Measurements from ENCODE around the gene PLD4. TPM values are rescaled to one million over a fixed set of nuclear protein-coding genes. Genes with fewer than 3 reads are reported as not detected.
A peak's percentile ranks its signal among the peaks of the same experiment; 100 is the strongest.

Gene PLD4
- total RNA-seq, 2 donors from 2014 or later: not detected

DNA sequence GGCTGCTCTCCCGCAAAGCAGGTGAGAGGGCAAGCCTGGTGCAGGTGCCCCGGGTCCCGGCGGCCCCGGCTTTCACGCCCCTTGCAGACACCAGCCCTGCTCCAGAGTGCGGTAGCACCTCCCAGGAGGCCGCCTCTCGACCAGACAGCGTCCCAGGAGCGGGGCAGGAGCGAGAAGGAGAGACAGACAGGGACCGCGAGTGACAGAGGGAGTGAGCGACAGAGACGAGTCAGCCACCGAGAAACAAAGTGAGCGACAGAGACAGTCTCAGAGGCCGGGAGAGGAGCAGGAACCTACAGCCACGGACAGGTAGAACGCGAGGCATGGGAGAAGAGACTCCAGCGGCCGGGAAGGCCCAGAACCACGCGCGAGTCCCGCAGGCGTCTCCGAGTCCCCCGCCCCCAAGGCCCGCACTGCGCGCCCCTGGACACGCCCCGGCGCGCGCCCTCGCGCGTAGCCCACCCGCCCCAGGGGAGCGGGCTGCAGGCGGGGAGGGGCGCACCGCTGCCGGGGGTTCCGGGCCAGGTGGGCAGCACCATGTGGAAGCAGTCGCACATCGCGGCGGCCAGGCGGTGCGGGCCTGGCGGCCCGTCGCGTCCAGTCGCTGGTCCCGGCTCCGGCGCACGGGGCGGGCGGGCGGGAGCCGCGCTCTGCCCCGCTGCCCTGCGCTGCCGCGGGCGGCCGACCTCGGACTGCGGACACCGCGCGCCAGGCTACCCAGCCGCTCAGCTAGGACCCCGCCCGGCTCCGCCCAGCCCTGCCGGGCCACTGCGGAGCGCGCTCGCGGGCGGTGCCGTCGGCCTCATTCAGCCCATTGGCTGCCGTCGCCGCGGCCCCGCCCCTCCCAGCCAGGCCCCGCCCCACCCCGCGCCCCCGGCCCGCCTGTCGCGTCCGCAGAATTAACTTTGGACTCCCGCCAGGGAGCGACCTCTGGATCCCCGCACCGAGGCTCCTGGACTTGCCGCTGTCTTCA lies 53.3 kb downstream of the PLD4 start, which contains the start of gene AHNAK2:
Gene AHNAK2, minus strand, starts transcription at position 694 of the 973 bp plus-strand sequence. Its CDS starts 137 bp downstream, at position 557.
- H3K27me3 Mint-ChIP-seq (ENCODE audit: insufficient read depth): peaks cover 55% of the 10 kb centered on the region
- no peaks in the 10 kb centered on the region for H3K9me3 ChIP-seq (ENCODE audit: control insufficient read depth, low read length)
- H3K36me3 Mint-ChIP-seq (ENCODE audit: low read depth): no peaks in the 10 kb centered on the region
- peak within 1 kb of the TSS; percentile 77 for H3K4me3 ChIP-seq (ENCODE audit: low read length)
- 3 to 5% methylated on average over 54 to 111 of the region's 111 CpGs for WGBS, 2 experiments (ENCODE audit: insufficient coverage in 1 of 2, insufficient read length in 1 of 2)
- no peaks in the 10 kb centered on the region for H3K36me3 ChIP-seq (ENCODE audit: control insufficient read depth, insufficient read depth, low read length)
- peak within 1 kb of the TSS; percentile 68 for H3K4me3 Mint-ChIP-seq
- H3K27ac ChIP-seq (ENCODE audit: low read depth, low read length): no peak within 1 kb of the TSS
- TF ChIP-seq, protein P1, sequence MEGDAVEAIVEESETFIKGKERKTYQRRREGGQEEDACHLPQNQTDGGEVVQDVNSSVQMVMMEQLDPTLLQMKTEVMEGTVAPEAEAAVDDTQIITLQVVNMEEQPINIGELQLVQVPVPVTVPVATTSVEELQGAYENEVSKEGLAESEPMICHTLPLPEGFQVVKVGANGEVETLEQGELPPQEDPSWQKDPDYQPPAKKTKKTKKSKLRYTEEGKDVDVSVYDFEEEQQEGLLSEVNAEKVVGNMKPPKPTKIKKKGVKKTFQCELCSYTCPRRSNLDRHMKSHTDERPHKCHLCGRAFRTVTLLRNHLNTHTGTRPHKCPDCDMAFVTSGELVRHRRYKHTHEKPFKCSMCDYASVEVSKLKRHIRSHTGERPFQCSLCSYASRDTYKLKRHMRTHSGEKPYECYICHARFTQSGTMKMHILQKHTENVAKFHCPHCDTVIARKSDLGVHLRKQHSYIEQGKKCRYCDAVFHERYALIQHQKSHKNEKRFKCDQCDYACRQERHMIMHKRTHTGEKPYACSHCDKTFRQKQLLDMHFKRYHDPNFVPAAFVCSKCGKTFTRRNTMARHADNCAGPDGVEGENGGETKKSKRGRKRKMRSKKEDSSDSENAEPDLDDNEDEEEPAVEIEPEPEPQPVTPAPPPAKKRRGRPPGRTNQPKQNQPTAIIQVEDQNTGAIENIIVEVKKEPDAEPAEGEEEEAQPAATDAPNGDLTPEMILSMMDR (conservative IDR thresholded peaks at IDR 0.05): no peak
- peaks cover 36% of the 10 kb centered on the region for H3K27me3 ChIP-seq (ENCODE audit: control insufficient read depth, insufficient read depth, low read length, poor library complexity, severe bottlenecking)
- H3K4me1 ChIP-seq (ENCODE audit: control insufficient read depth, insufficient read depth, low read length): no peaks in the 10 kb centered on the region
- H3K9ac ChIP-seq (ENCODE audit: extremely low read depth, low read length, poor library complexity, severe bottlenecking): no peak within 1 kb of the TSS
- no peak within 1 kb of the TSS for H3K27ac Mint-ChIP-seq
- no peaks in the 10 kb centered on the region for H3K9me3 Mint-ChIP-seq
- H3K4me1 Mint-ChIP-seq: peaks cover 3% of the 10 kb centered on the region
- peak; percentile 95 for DNase-seq

DNA sequence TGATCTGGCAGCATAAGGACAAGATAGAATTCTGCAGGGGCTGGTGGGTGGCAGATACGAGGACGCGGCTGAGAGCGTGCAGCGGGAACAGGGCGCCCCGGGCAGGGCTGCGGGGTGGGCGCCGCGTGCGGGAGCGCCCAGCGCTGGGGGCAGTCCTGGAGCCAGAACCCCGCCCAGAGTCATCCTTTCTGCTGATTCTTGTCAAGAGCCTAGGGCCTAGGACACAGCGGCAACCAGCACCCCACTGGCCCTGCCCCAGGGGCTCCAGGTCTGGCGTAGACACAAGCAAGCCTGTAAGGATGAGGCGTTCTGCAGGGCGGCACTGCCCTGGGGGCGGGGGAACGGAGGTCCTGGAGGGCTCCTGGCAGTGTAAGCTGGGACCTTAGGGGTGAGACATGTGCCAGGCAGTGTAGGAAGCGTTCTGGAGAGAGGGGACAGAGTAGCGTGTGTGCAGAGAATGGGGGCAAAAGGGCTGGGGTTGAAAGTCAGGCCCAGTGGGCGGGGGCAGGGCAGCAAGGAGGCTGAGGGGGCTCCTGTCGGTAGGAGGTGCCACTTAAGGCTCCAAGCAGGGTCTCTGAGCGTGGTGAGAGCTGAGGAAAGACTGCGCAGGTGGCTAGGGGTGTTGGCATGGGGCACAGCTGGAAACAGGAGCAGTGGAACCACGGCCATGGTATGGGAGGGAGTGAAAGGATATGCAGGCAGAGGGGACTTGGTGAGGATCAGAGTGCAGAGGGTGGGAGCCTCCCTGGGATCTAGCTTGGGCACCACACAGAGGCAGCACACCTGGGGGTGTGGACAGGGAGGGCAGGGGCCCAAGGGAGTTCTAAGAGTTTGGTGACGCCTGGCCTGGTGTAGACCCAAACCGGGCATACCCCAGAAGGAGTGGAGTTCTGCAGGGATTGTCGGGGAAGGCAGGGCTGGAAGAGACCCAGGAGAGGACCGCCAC lies 54.3 kb downstream of the PLD4 start:
- peak overlapping the region; percentile 69 for H3K4me3 ChIP-seq (ENCODE audit: low read length)
- H3K27ac ChIP-seq (ENCODE audit: low read depth, low read length): no peak overlapping the region
- no peak overlapping the region for H3K9ac ChIP-seq (ENCODE audit: extremely low read depth, low read length, poor library complexity, severe bottlenecking)

More for the DNA sequence above, 54.3 kb downstream of the PLD4 start:
- Mint-ChIP-seq H3K36me3 (ENCODE audit: low read depth) (no peaks in the 10 kb centered on the region), H3K27me3 (ENCODE audit: insufficient read depth) (peaks cover 55% of the 10 kb centered on the region), H3K9me3 (no peaks in the 10 kb centered on the region), H3K27ac (no peak overlapping the region), H3K4me1 (peaks cover 3% of the 10 kb centered on the region), H3K4me3 (peak overlapping the region; percentile 53)
- 41 to 44% methylated on average over 19 to 32 of the region's 32 CpGs for WGBS, 2 experiments (ENCODE audit: insufficient coverage in 1 of 2, insufficient read length in 1 of 2)
- H3K27me3 ChIP-seq (ENCODE audit: control insufficient read depth, insufficient read depth, low read length, poor library complexity, severe bottlenecking): peaks cover 36% of the 10 kb centered on the region
- DNase-seq: peak; percentile 66
- H3K9me3 ChIP-seq (ENCODE audit: control insufficient read depth, low read length): no peaks in the 10 kb centered on the region
- TF ChIP-seq, protein P1 (conservative IDR thresholded peaks at IDR 0.05): no peak
- H3K4me1 ChIP-seq (ENCODE audit: control insufficient read depth, insufficient read depth, low read length): no peaks in the 10 kb centered on the region
- H3K36me3 ChIP-seq (ENCODE audit: control insufficient read depth, insufficient read depth, low read length): no peaks in the 10 kb centered on the region
